Ovary (tissue), 3 donors: ENCODE measurements around the gene CHCHD6.

Experiments
- EP300 ChIP-seq: sonication (generic); formaldehyde crosslinking; IDR thresholded peaks from one replicate; pipeline ENCODE4 v1.6.1; 2017; ENCODE audit warnings: antibody characterized with exemption
- TF ChIP-seq, protein P1 (sequence below), 3 donors: fragments of 450-650 bp in 2 of 3; fragments of 200-600 bp in 1 of 3; IDR thresholded peaks; one replicate each; pipeline versions ENCODE4 v1.5.1 to v1.8.0; 2016 to 2022; ENCODE audit warnings: antibody characterized with exemption in 3 of 3, mild to moderate bottlenecking in 1 of 3
- donor health status: DM: no; HTN: no; CAD: no.

DNA sequence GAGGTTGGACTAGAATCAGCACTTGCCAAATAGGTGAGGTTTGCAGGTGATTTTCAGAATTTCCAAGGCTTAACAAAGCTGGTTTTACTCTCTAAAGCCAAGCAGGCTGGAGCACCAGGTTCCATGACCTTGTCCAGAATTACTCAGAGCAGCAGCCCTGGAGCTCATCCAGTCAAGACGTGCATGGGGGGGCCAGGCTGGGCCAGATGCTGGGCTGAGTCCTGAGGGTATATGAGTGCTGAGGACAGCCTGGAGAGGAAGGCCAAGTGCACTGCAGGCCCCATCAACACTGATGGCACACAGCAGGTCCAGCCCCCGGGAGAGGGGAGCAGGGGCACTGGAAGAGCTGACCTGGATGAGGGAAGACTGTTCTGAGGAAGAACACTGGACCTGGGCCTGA lies 46.1 kb upstream of the CHCHD6 start:
- no peak for TF ChIP-seq EP300
- TF ChIP-seq, protein P1, sequence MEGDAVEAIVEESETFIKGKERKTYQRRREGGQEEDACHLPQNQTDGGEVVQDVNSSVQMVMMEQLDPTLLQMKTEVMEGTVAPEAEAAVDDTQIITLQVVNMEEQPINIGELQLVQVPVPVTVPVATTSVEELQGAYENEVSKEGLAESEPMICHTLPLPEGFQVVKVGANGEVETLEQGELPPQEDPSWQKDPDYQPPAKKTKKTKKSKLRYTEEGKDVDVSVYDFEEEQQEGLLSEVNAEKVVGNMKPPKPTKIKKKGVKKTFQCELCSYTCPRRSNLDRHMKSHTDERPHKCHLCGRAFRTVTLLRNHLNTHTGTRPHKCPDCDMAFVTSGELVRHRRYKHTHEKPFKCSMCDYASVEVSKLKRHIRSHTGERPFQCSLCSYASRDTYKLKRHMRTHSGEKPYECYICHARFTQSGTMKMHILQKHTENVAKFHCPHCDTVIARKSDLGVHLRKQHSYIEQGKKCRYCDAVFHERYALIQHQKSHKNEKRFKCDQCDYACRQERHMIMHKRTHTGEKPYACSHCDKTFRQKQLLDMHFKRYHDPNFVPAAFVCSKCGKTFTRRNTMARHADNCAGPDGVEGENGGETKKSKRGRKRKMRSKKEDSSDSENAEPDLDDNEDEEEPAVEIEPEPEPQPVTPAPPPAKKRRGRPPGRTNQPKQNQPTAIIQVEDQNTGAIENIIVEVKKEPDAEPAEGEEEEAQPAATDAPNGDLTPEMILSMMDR (IDR thresholded peaks at IDR 0.05): no peak
